Measurements from ENCODE around the gene TMEM86A.

TMEM86A gene

GRCh38 chr11:18727479-18728236, 29.1 kb downstream of the TMEM86A start:
- no peak for DNase-seq

DNA sequence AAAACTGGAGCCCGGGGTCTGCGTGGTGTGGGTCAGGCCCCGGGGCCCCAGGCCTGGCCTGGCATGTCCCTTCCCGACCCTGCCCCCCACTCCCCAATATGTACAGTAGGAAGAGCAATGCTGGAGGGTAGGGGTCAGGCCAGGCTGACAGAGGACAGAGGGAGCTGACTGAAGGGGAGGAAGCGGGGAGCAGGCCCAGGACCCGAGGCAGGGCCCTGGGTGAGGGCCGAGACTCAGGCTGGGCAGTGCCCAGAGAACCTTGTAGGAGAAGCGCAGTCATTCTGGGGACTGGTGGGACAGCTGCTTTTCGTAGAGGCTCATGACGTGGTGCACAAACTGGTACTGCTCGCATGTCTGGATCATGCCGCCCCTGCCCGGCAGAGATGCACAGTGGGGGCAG, 30.1 kb downstream of the TMEM86A start:
- DNase-seq: no peak

- no peak for DNase-seq
Observed at GRCh38 chr11:18729426-18729825, 30.8 kb downstream of the TMEM86A start.

DNA sequence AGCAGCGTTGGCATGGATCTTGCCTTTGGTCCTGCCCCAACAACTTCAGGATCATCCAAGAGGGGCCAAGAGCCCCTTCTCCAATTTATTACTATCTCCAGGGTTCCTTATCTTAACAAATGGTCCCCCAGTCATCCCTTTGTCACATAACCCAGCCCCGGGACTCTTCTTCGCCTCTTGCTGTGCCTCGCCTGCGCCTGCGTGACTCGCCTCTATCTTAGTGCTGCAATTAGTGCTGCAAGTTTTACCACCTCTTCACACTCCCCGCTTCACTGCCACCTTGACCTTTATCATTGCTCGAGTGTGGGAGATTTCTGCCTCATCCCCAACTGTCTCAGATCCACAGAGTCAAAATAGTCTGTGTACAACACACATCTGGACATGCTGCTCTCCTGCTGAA, 31.4 kb downstream of the TMEM86A start:
- no peak for DNase-seq

GRCh38 chr11:18731441-18731840, 32.9 kb downstream of the TMEM86A start:
- DNase-seq: no peak

GRCh38 chr11:18731949-18732821, 33.6 kb downstream of the TMEM86A start:
- DNase-seq: peak; percentile 67

GRCh38 chr11:18733202-18733601, 34.6 kb downstream of the TMEM86A start:
- no peak for DNase-seq

GRCh38 chr11:18736590-18737148, 38.1 kb downstream of the TMEM86A start:
- DNase-seq: no peak

- DNase-seq: no peak
Observed at GRCh38 chr11:18737642-18738041, 39.1 kb downstream of the TMEM86A start.

GRCh38 chr11:18739685-18740084, 41.1 kb downstream of the TMEM86A start:
- DNase-seq: no peak

DNA sequence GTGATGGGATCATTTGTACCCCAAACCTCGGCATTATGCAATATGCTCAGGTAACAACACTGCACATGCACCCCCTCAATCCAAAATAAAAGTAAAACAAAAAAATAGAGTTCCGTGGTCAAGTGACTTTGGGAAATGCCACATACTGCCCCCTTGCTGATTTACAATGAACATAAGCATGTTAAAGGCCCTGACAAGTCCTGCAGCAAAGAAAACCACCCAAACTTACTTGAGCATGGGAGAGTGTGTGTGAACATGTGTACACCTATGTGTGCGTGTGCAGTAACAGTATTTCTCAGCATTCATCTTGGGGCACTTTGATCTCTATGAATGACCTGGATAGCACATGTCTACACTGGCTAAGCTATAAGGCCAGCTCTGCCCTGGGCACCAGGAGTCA, 43.2 kb downstream of the TMEM86A start:
- DNase-seq: no peak

DNA sequence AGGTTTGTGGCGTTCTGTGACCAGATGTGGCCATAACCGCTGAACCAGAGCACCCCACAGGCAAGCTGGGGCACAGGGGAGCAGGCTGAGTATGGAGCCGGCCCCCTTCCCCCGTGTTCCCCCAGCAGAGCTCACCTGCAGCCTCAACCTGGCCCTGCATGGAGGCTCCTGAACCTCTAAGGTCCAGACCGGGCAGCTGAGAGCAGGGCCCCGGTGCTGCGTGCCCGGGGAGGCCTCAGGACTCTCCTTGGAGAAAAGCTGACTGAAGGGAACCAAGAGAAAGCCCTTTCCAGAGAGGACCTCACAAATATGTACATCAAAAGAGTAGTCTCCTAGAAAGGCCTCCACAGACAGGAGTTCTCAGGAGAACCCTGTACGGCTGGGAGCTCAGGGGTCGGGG, 44.8 kb downstream of the TMEM86A start:
- no peak for DNase-seq

GRCh38 chr11:18743900-18744514, 45.4 kb downstream of the TMEM86A start:
- DNase-seq: no peak

- no peak for DNase-seq
Observed at GRCh38 chr11:18745251-18745650, 46.7 kb downstream of the TMEM86A start.

DNA sequence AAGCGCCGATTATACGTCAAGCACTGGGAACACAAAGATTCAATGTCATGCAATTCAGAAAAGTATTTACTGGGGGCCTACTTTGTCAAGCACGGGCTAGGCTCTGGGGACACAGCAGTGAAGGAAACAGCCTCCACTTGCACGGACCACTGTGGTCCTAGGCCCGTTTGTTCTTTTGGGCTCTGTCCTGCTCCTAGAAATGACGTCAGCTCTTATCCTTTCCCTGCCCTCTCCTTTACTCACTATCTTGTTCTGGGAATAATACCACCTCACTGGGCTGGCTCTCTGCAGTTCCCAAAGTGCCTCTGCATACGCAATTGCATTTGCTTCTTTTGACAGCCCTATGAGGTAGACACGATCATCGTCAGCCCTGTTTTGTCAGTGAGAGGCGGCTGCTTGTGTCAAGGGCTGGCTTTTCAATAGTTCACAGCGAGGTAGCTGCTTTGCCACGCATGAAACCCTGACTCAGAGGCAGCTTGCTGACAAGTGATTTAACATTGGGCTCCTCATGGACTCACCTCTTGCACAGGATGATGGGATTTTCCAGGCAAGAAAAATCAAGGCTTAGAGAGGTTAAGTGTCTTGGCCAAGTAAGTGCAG, 50.3 kb downstream of the TMEM86A start:
- DNase-seq: no peak

- no peak for DNase-seq
Observed at GRCh38 chr11:18749681-18750319, 51.2 kb downstream of the TMEM86A start.

- DNase-seq: no peak
Observed at GRCh38 chr11:18750944-18751343, 52.4 kb downstream of the TMEM86A start.

DNA sequence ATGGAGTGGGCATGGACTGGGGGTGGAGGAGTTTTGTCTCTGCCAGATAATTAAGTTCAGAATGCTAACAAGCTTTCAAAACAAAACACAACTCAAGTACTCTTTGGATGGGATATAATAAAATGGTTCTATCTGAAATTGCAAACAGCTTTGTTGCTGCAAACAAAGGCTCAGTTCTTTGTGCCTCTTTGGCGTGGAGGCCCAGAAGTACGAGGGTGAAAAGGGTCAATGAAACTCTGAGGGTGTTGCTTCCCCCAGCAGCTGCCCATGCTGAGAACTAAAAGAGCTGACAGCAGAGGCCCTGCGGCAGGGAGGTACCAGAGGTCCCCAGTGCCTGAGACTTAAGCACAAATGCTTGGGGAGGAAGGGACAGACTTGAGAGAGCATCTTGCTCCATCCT, 53.9 kb downstream of the TMEM86A start:
- no peak for DNase-seq

DNA sequence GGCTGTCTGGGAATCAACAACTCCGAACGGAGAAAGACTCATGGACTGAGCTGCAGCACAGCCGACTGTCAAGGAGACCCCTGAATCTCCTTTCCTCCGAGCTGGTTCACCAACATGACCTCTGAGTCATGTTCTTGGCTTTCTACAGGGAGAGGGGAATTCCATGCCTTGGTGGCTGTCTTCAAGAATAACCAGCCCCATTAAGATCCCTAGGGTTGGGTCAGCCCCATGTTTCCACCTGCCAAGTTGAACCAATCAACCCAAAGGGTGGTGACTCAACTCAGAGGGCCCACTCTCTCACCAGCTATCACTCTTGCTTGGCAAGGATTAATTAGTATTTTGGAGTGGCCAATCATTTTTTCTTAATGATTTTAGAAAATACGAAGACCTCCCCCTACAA, 55.7 kb downstream of the TMEM86A start:
- no peak for DNase-seq

Measured in KG1 (cell line).